Esophagus squamous epithelium (tissue), 5 donors: ENCODE data around the gene CCNL2. TPM values are rescaled to one million over a fixed set of nuclear protein-coding genes. Genes with fewer than 3 reads are reported as not detected.
"Not testable (repeated sequence)": the region's sequence is repeated elsewhere in the genome, so short reads cannot be mapped to it uniquely, and the experiment has no call there.

ENCODE experiments used
- DNase-seq: peaks from one replicate; lab custom pipeline; 2025; lab: John Stamatoyannopoulos, UW
- H3K27ac ChIP-seq, 4 donors: fragments of 200-600 bp; sonication (generic); one replicate each; pipeline ENCODE4 v1.5.1; 2016 to 2019; ENCODE audit warnings: mild to moderate bottlenecking in 1 of 4
- H3K27me3 ChIP-seq, 4 donors: fragments of 200-600 bp; sonication (generic); 1 replicate in 3 of 4; 2 replicates in 1 of 4; pipeline versions ENCODE4 v1.5.1 to v1.6.0; 2017 to 2021; ENCODE audit warnings: antibody characterized with exemption in 1 of 4
- H3K36me3 ChIP-seq, 3 donors: fragments of 200-600 bp; sonication (generic); one replicate each; pipeline ENCODE4 v1.5.1; 2016 to 2019
- H3K4me1 ChIP-seq, 3 donors: fragments of 200-600 bp; sonication (generic); one replicate each; pipeline ENCODE4 v1.5.1; 2017 to 2019
- H3K4me3 ChIP-seq, 4 donors: fragments of 200-600 bp; sonication (generic); 1 replicate in 3 of 4; 2 replicates in 1 of 4; pipeline ENCODE4 v1.5.1; 2016 to 2019; ENCODE audit warnings: mild to moderate bottlenecking in 2 of 4, moderate library complexity in 1 of 4
- H3K9me3 ChIP-seq, 3 donors: fragments of 200-600 bp; sonication (generic); one replicate each; pipeline ENCODE4 v1.5.1; 2016 to 2019
- POLR2A ChIP-seq, 4 donors: fragments of 450-650 bp; IDR thresholded peaks; one replicate each; pipeline ENCODE4 v1.6.1; 2017; ENCODE audit warnings: antibody characterized with exemption in 4 of 4, mild to moderate bottlenecking in 4 of 4, moderate library complexity in 3 of 4
- WGBS, 2 donors: methylation state at CpG; one replicate each; pipeline ENCODE4 v1.1.5; 2018; 5-methylcytosine and 5-hydroxymethylcytosine counted together
- intact Hi-C: fragments of 100-400 bp; cut with DNase I; formaldehyde crosslinking; loops from one replicate; pipeline ENCODE4 v1.15.0; 2022
- total RNA-seq, 4 donors: library from RNA; depleted of rRNA; stranded (reverse); fragments of >200 nt; gene quantifications; one replicate each; pipeline ENCODE4 v1.1.0, GENCODE V29; 2016
- TF ChIP-seq, protein P1 (sequence below), 6 experiments: fragments of 450-650 bp in 4 of 6; fragments of 200-600 bp in 2 of 6; sonication (generic) in 2 of 6; IDR thresholded peaks; one replicate each; pipeline ENCODE4 v1.5.1; 2016 to 2019; ENCODE audit warnings: antibody characterized with exemption in 6 of 6, mild to moderate bottlenecking in 4 of 6, moderate library complexity in 4 of 6
- donor health status: DM: yes; HTN: yes; CAD: no.

CCNL2 gene
- total RNA-seq, 4 donors from 2014 or later: 42.5 to 213 (median 104) TPM

DNA sequence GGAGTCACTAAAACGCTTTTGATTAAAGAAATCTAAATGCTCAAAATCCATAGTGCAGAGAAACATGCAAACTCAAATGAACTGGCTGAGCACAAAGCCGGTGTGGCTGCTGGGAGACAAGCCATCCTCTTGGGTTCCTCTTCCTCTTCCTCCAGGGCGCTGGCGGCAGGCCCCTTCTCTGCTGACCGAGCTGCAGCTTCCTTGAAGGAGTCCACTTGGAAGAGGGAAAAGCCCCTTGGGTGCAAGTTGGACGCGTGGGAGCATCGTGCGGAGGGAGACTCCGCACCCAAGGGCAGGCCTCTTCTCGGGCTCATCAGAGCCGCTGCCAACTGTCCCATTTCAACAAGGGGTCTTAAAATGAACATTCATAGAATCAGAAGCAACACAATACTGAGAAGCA lies 7.9 kb downstream of the CCNL2 start:
- Histone ChIP-seq H3K27ac (no peak overlapping the region), H3K9me3 (no peaks in the 10 kb centered on the region), H3K36me3 (peaks cover 55 to 100% (median 94%) of the 10 kb centered on the region in 3 donors), H3K27me3 (no peaks in the 10 kb centered on the region), H3K4me3 (no peak overlapping the region), H3K4me1 (peaks cover 0 to 7% (median 0%) of the 10 kb centered on the region in 3 donors)
- 91 to 93% methylated on average over 7 to 12 of the region's 12 CpGs for WGBS, 2 donors
- DNase-seq: no peak
- intact Hi-C loops: no loop called here
- TF ChIP-seq POLR2A (IDR thresholded peaks at IDR 0.05): no peak
- TF ChIP-seq, protein P1, sequence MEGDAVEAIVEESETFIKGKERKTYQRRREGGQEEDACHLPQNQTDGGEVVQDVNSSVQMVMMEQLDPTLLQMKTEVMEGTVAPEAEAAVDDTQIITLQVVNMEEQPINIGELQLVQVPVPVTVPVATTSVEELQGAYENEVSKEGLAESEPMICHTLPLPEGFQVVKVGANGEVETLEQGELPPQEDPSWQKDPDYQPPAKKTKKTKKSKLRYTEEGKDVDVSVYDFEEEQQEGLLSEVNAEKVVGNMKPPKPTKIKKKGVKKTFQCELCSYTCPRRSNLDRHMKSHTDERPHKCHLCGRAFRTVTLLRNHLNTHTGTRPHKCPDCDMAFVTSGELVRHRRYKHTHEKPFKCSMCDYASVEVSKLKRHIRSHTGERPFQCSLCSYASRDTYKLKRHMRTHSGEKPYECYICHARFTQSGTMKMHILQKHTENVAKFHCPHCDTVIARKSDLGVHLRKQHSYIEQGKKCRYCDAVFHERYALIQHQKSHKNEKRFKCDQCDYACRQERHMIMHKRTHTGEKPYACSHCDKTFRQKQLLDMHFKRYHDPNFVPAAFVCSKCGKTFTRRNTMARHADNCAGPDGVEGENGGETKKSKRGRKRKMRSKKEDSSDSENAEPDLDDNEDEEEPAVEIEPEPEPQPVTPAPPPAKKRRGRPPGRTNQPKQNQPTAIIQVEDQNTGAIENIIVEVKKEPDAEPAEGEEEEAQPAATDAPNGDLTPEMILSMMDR (IDR thresholded peaks at IDR 0.05): no peak

DNA sequence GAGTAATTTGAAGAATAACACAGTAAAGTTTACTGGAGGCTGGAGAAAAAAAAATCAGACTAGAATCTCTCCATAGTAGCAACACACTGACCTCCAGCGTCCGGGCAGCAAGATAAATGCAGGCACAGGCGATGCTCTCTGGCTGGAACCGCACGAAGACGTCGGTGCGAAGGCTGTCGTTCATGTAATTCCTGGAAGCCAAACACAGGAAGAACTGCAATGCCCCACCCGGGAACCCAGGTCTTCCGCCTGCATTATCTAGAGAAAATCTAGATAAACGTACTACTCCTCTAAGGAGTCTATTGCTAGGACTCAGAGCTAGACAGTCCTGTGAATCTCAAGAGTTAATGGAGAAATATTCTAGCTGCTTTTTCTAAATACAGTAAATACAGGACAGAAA lies 8.5 kb downstream of the CCNL2 start:
- no peak for DNase-seq
- no peaks in the 10 kb centered on the region for H3K27me3 ChIP-seq
- intact Hi-C loops: no loop called here
- no peak for TF ChIP-seq POLR2A (IDR thresholded peaks at IDR 0.05)
- TF ChIP-seq, protein P1 (IDR thresholded peaks at IDR 0.05): no peak
- no peak overlapping the region for H3K27ac ChIP-seq
- H3K4me3 ChIP-seq: no peak overlapping the region
- H3K4me1 ChIP-seq: peaks cover 0 to 5% (median 0%) of the 10 kb centered on the region in 3 donors
- H3K9me3 ChIP-seq: no peaks in the 10 kb centered on the region
- WGBS, 2 donors: 82 to 88% methylated on average over 12 of the region's 12 CpGs
- H3K36me3 ChIP-seq: peaks cover 59 to 100% (median 99%) of the 10 kb centered on the region in 3 donors

DNA sequence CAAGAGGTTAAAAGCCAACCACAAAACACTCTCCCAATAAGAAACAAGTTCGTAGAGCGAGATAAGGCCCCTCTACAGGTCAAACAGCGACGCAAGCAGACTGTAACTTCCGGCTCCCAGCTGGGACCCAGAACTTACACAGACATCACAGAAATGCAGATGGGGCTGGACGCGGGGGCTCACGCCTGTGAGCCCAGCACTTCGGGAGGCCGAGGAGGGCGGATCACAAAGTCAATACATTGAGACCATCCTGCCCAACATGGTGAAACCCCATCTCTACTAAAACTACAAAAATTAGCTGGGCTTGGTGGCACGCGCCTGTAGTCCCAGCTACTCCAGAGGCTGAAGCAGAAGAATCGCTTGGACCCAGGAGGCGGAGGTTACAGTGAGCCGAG lies 11.1 kb downstream of the CCNL2 start:
- H3K9me3 ChIP-seq: no peaks in the 10 kb centered on the region
- 96 to 98% methylated on average over 14 to 15 of the region's 16 CpGs for WGBS, 2 donors
- no peak for TF ChIP-seq POLR2A (IDR thresholded peaks at IDR 0.05)
- TF ChIP-seq, protein P1 (IDR thresholded peaks at IDR 0.05): no peak
- no peak overlapping the region for H3K4me3 ChIP-seq
- H3K27ac ChIP-seq: no peak overlapping the region
- no peaks in the 10 kb centered on the region for H3K27me3 ChIP-seq
- peaks cover 59 to 87% (median 82%) of the 10 kb centered on the region in 3 donors for H3K36me3 ChIP-seq
- intact Hi-C loops: loop anchor here (10.0 kb wide), 1 partner anchor 127 kb away; the partner anchor contains the start of gene ATAD3A
- no peak for DNase-seq
- peaks cover 0 to 2% (median 0%) of the 10 kb centered on the region in 3 donors for H3K4me1 ChIP-seq

DNA sequence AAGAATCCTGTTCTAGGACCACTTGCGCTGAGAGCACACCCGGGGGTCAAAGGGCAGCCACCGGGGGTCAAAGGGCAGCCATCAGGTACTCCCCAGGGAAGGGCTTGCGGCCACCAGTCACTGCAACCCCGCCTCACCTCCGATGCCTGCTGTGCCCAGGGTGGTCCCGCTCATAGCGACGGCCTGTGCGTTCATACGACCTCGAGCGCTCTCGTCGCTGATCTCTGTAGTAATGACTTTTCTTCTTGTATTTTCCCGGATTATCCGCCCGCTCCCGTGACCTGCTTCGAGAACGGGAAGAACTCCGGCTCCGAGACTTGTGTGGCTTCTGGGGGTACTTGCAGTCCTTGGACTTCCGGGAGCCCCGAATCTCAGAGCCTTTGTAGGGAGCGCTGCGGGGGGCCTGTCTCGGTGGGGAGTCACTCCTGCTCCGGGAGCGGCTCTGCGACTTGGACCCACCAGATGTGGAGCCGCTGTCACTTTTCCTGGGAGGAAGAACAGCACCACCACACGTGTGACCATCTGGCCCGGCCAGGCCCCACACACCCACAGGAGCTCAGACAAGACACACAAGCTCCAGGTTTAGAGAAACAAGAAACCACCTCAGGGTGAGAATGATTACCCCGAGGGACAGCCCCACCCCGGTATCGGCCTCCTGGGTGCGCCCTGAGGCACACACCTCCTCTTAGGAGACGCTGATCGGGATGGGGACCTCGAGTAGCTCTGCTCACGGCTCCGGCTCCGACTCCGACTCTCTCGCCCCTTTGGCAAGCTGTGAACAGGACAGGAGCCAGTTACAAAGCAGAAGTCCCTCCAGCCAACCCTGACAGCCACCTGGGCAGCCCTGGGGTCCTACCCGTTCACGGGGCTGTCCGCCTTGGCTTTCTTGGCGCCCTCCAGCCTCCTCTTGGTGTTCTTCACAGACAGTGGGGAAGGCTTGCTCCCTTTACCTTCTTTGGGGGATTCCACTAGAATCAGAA lies 11.7 kb downstream of the CCNL2 start:
- Histone ChIP-seq H3K4me1 (no peaks in the 10 kb centered on the region), H3K4me3 (no peak overlapping the region), H3K27ac (no peak overlapping the region), H3K36me3 (peaks cover 53 to 80% (median 75%) of the 10 kb centered on the region in 3 donors), H3K27me3 (no peaks in the 10 kb centered on the region), H3K9me3 (no peaks in the 10 kb centered on the region)
- TF ChIP-seq POLR2A (IDR thresholded peaks at IDR 0.05): no peak
- TF ChIP-seq, protein P1 (IDR thresholded peaks at IDR 0.05): no peak
- 95 to 98% methylated on average over 4 to 28 of the region's 50 CpGs for WGBS, 2 donors
- intact Hi-C loops: loop anchor here (10.0 kb wide), 1 partner anchor 127 kb away; the partner anchor contains the start of gene ATAD3A
- DNase-seq: no peak

DNA sequence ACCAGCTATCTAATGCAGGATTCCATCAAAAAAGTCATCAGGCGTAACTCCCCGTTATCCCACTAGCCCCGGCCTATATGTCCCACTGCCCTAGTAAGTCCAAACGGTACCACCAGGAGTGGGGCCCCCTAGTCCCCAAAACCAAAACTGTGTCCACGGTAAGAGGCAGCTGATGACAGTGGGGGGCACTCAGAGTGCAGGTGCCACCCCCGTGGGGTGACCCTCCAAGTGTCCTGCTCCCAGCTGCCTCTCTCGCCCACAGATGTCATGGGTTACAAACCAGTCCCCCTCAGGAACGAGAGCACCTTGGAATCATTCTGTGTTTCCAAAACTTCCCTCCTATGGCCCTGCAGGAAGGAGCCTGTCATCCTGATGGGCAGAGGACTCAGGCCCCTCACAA lies 13.2 kb downstream of the CCNL2 start:
- no peak overlapping the region for H3K27ac ChIP-seq
- no peak overlapping the region for H3K4me3 ChIP-seq
- H3K4me1 ChIP-seq: no peaks in the 10 kb centered on the region
- H3K36me3 ChIP-seq: peaks cover 49 to 76% (median 60%) of the 10 kb centered on the region in 3 donors
- DNase-seq: no peak
- H3K27me3 ChIP-seq: no peaks in the 10 kb centered on the region
- no peaks in the 10 kb centered on the region for H3K9me3 ChIP-seq
- TF ChIP-seq, protein P1 (IDR thresholded peaks at IDR 0.05): no peak
- no peak for TF ChIP-seq POLR2A (IDR thresholded peaks at IDR 0.05)
- intact Hi-C loops: loop anchor here (10.0 kb wide), 1 partner anchor 129 kb away; the partner anchor contains the start of gene ATAD3A
- 89 to 96% methylated on average over 4 to 5 of the region's 8 CpGs for WGBS, 2 donors

DNA sequence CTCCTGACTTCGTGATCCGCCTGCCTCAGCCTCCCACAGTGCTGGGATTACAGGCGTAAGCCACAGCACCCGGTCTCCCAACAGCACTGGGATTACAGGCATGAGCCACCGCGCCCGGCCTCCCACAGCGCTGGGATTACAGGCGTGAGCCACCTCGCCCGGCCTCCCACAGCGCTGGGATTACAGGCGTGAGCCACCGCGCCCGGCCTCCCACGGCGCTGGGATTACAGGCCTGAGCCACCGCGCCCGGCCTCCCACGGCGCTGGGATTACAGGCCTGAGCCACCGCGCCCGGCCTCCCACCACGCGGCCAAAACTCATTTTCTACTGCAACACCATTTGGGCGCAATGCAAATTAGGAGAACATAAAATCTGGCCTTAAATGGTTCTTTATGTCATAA lies 13.8 kb downstream of the CCNL2 start:
- H3K27me3 ChIP-seq, H3K4me1 ChIP-seq, H3K9me3 ChIP-seq, H3K27ac ChIP-seq, H3K4me3 ChIP-seq, DNase-seq: not testable (repeated sequence)
- intact Hi-C loops: loop anchor here (10.0 kb wide), 1 partner anchor 129 kb away; the partner anchor contains the start of gene ATAD3A
- 92 to 93% methylated on average over 24 to 26 of the region's 29 CpGs for WGBS, 2 donors
- H3K36me3 ChIP-seq: peaks cover 44 to 75% (median 54%) of the 10 kb centered on the region in 3 donors
